Rectal smooth muscle tissue (tissue), 1 donor: Measurements from ENCODE around the gene NR1I3.
A peak's percentile ranks its signal among the peaks of the same experiment; 100 is the strongest.
"Not testable (repeated sequence)": the region's sequence is repeated elsewhere in the genome, so short reads cannot be mapped to it uniquely, and the experiment has no call there.

ENCODE experiments used
- H3K27ac ChIP-seq: one replicate; pipeline ENCODE4 v1.7.0; 2013; ENCODE audit warnings: low read depth, low read length, inconsistent platforms
- H3K27me3 ChIP-seq: one replicate; pipeline ENCODE4 v1.7.0; 2013; ENCODE audit warnings: low read length; ENCODE audit not compliant: control insufficient read depth, insufficient read depth
- H3K36me3 ChIP-seq: one replicate; pipeline ENCODE4 v1.7.0; 2013; ENCODE audit warnings: low read length; ENCODE audit not compliant: control insufficient read depth, insufficient read depth
- H3K4me1 ChIP-seq: one replicate; pipeline ENCODE4 v1.7.0; 2013; ENCODE audit warnings: low read length; ENCODE audit not compliant: control insufficient read depth, insufficient read depth
- H3K4me3 ChIP-seq: one replicate; pipeline ENCODE4 v1.7.0; 2013; ENCODE audit warnings: low read length
- H3K9ac ChIP-seq: one replicate; pipeline ENCODE4 v1.7.0; 2013; ENCODE audit warnings: low read length

The NR1I3 gene

DNA sequence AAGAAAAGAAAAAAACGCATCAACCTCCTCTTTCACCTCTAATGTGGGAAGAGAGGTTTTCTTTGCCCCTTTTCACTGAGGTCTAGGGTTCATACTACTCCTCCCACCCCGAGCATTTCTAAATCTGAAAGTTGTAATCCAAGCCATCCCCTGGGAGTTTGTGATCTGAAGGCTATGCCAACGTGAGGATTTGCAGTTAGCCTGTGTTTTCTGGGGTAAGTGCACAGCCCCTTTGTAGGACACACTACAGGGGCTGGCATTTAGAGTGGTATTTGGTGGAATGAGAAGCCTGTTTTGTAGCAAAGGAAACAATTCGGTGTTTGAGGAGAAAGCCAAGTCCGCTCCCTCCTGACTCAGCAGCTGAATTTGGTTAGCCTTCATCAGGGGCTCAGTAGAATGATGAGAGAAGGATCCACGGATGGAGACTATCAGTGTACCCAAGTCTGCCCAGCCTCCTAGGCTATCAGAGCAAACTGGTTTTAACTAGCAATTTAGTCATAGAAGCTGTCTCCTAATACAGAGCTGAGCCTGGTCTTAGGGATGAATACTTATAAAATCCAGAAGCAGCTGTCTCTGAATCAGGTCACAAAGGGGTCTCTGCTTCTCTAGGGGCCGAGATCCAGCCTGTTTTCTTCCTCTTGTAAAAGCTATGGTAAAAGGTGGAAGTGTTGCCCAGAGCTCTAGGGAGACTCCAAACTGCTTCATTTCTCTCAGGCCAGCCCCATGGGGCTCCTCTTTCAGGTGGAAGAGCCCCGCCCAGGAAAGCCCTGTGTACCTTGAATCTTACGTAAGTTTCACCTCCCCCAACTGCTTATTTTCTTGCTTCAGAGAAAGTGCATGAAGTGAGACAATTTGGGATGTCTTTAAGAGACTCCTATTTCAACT is 22.6 kb upstream of the NR1I3 start:
- Histone ChIP-seq H3K9ac (no peak overlapping the region), H3K4me3 (no peak overlapping the region), H3K27me3 (peaks cover 3% of the 10 kb centered on the region), H3K27ac (peak overlapping the region; percentile 36), H3K4me1 (peaks cover 2% of the 10 kb centered on the region), H3K36me3 (no peaks in the 10 kb centered on the region)

GRCh38 chr1:161259765-161260164 is 21.8 kb upstream of the NR1I3 start:
- peak overlapping the region; percentile 81 for H3K4me3 ChIP-seq
- H3K27ac ChIP-seq: no peak overlapping the region
- H3K36me3 ChIP-seq: no peaks in the 10 kb centered on the region
- H3K4me1 ChIP-seq: peaks cover 2% of the 10 kb centered on the region
- H3K9ac ChIP-seq: no peak overlapping the region
- peaks cover 3% of the 10 kb centered on the region for H3K27me3 ChIP-seq

DNA sequence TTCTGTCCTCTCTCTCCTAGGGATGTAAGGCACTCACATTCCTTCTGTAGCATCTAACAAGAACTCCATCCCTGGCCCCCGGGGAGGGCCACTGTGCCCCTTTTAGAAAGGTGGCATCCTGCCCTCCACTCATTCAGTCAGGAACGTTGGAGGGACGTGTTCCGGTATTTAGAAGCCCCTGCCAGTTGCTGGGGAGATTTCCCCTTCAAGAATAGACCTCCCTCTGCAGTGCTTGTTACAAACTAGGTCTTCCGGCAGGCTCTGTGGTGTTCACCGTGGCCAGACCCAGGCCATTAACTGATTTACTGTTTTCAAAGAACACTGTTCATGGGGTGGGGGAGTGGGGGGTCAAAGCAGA is 21.3 kb upstream of the NR1I3 start:
- no peak overlapping the region for H3K9ac ChIP-seq
- H3K27ac ChIP-seq: peak overlapping the region; percentile 80
- peaks cover 3% of the 10 kb centered on the region for H3K27me3 ChIP-seq
- peaks cover 2% of the 10 kb centered on the region for H3K4me1 ChIP-seq
- no peaks in the 10 kb centered on the region for H3K36me3 ChIP-seq
- peak overlapping the region; percentile 81 for H3K4me3 ChIP-seq

DNA sequence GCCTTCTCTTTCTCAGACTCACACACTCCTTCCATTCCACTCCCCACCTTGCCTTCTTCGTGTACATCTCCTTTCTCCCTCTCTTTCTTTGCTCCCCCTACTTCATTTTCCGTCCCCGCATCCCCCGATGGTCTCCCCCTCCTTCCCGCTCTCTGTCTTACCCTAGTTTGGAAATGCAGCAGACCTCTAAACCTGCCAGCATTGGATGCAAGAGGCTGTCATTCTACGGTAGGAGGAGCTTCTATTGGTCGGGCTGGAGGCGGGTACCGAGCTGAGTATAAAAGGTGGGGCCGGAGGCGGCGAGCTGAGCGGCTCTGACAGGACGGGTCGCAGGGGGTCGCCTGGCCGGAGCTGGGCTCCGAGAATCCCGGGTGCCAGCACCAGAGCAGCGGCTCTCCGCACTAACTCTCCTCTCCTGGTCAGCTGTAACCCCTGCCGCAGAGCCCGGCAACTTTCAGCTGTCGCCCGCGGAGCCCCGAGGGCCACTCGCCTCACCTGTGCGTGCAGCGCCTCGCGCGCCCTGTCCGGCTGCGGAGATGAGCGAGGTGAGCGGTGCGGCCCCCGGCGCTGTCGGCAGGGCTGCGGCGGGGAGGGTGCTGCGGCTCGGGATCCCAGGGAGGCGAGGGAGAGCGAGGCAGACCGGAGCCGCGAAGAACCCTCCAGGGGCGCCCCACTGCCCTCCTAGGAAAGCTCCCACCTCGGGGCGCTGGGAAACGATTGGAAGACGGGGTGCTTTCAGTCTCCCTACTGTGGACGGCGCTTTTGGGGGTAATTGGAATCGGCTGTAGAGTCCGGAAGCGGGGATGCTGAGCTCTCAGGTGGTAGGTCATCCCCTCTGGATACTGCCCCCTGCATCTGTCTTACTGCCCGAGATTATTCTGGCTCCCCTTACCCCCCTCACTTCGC is 20.7 kb upstream of the NR1I3 start, which contains the start of gene PCP4L1:
PCP4L1 (plus strand) TSS at position 307 of the 906 bp plus-strand sequence; CDS start at position 537, 230 bp downstream.
- Histone ChIP-seq H3K9ac (no peak within 1 kb of the TSS), H3K4me1 (peaks cover 2% of the 10 kb centered on the region), H3K27ac (peak within 1 kb of the TSS; percentile 80), H3K27me3 (peaks cover 3% of the 10 kb centered on the region), H3K4me3 (peak within 1 kb of the TSS; percentile 81), H3K36me3 (no peaks in the 10 kb centered on the region)

GRCh38 chr1:161257109-161257508 is 19.1 kb upstream of the NR1I3 start:
- not testable (repeated sequence) for H3K27me3 ChIP-seq, H3K4me3 ChIP-seq, H3K9ac ChIP-seq, H3K4me1 ChIP-seq, H3K27ac ChIP-seq, H3K36me3 ChIP-seq

GRCh38 chr1:161255955-161256520 is 18.0 kb upstream of the NR1I3 start:
- H3K36me3 ChIP-seq, H3K27ac ChIP-seq, H3K9ac ChIP-seq, H3K4me3 ChIP-seq, H3K4me1 ChIP-seq, H3K27me3 ChIP-seq: not testable (repeated sequence)

DNA sequence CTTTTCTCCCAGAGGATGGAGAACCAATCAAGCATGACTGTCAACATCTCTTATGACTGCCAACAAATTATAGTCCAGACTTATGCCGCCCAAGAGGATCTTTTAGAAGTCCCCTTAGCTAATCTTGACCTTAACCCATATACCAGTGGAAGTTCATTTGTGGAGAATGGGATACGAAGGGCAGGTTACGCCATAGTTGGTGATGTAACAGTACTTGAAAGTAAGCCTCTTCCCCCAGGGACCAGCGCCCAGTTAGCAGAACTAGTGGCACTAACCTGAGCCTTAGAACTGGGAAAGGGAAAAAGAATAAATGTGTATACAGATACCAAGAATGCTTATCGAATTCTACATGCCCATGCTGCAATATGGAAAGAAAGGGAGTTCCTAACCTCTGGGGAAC is 17.3 kb upstream of the NR1I3 start:
- not testable (repeated sequence) for H3K27me3 ChIP-seq, H3K9ac ChIP-seq, H3K4me3 ChIP-seq, H3K4me1 ChIP-seq, H3K27ac ChIP-seq, H3K36me3 ChIP-seq

GRCh38 chr1:161251579-161251978 is 13.6 kb upstream of the NR1I3 start:
- Histone ChIP-seq H3K27ac (no peak overlapping the region), H3K9ac (no peak overlapping the region), H3K4me3 (no peak overlapping the region), H3K27me3 (no peaks in the 10 kb centered on the region), H3K36me3 (no peaks in the 10 kb centered on the region), H3K4me1 (no peaks in the 10 kb centered on the region)

- H3K9ac ChIP-seq: no peak overlapping the region
- no peaks in the 10 kb centered on the region for H3K27me3 ChIP-seq
- no peak overlapping the region for H3K27ac ChIP-seq
- H3K4me1 ChIP-seq: no peaks in the 10 kb centered on the region
- H3K36me3 ChIP-seq: no peaks in the 10 kb centered on the region
- no peak overlapping the region for H3K4me3 ChIP-seq
Measured at GRCh38 chr1:161250829-161251228, 12.8 kb upstream of the NR1I3 start.

DNA sequence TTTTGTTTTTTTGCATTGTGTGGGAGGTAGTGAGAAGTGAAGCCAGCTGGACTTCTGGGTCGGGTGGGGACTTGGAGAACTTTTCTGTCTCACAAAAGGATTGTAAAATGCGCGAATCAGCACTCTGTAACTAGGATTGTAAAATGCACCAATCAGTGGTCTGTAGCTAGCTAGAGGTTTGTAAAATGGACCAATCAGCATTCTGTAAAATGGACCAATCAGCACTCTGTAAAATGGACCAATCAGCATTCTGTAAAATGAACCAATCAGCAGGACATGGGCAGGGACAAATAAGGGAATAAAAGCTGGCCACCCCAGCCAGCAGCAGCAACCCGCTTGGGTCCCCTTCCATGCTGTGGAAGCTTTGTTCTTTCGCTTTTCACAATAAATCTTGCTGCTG is 12.1 kb upstream of the NR1I3 start:
- not testable (repeated sequence) for H3K27me3 ChIP-seq, H3K4me3 ChIP-seq, H3K4me1 ChIP-seq, H3K9ac ChIP-seq, H3K27ac ChIP-seq, H3K36me3 ChIP-seq

DNA sequence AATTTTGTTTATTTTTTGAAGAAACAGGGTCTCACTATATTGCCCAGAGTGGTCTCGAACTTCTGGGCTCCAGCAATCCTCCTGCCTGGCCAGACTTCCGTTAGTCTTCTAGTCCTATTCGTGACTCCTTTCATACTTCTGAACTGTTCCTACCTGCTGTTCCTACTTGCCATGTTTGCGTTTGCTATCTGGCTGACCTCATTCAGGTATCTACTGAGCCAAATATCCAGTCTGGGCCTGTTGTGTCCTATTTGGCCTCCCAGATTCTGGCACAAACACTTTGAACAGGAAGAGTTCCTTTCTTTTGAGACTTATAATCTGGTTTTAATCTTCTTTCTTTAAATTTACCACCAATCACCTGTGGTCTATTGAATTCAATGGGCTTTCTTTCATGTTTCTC is 6.9 kb upstream of the NR1I3 start:
- H3K4me3 ChIP-seq: no peak overlapping the region
- H3K27me3 ChIP-seq: no peaks in the 10 kb centered on the region
- H3K9ac ChIP-seq: no peak overlapping the region
- H3K4me1 ChIP-seq: no peaks in the 10 kb centered on the region
- no peak overlapping the region for H3K27ac ChIP-seq
- no peaks in the 10 kb centered on the region for H3K36me3 ChIP-seq

DNA sequence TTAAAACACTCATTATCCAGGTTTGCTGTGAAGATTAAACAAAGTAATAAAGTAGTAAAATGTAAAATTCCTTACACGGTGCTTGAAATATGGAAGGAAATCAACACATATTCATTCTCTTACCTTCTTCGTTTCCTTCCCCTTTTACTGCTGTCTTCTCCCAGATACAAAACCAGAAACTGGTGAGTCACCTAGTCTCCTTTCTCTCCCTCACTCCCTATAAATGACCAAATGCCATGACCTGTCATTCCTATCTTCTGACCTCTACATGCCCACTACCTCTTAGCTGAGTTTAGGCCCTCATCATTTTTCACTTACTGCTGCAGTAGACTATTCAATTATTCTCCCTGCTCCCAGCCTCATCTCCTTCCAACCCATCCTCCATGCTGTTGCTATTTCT is 4.3 kb upstream of the NR1I3 start:
- Histone ChIP-seq H3K4me3 (no peak overlapping the region), H3K36me3 (no peaks in the 10 kb centered on the region), H3K4me1 (no peaks in the 10 kb centered on the region), H3K27ac (no peak overlapping the region), H3K9ac (no peak overlapping the region), H3K27me3 (no peaks in the 10 kb centered on the region)
